Measurements from ENCODE around the gene DAB2IP.

- TF ChIP-seq CTCF (conservative IDR thresholded peaks at IDR 0.05; ENCODE audit: low read depth in 2 of 2) (no peak), EZH2 (IDR thresholded peaks at IDR 0.05; ENCODE audit: low read depth, unreplicated experiment) (no peak), POLR2AphosphoS5 (IDR thresholded peaks at IDR 0.05; ENCODE audit: low read depth) (no peak), REST (IDR thresholded peaks at IDR 0.05; ENCODE audit: unreplicated experiment) (no peak), ETS1 (IDR thresholded peaks at IDR 0.05) (no peak), JUNB (IDR thresholded peaks at IDR 0.05; ENCODE audit: unreplicated experiment) (no peak), STAT1 (IDR thresholded peaks at IDR 0.05; ENCODE audit: unreplicated experiment) (no peak), EZH2phosphoT487 (IDR thresholded peaks at IDR 0.05; ENCODE audit: unreplicated experiment) (no peak), CREB1 (CRISPR knock-in tag; IDR thresholded peaks at IDR 0.05; ENCODE audit: low read depth) (no peak), ZNF114 (CRISPR knock-in tag; IDR thresholded peaks at IDR 0.05) (no peak), ZNF462 (CRISPR knock-in tag; IDR thresholded peaks at IDR 0.05) (no peak)
Observed at GRCh38 chr9:121820286-121821005, 169.0 kb downstream of the DAB2IP start.

Data from GM23338 (cell line).